SU-DHL-6 (cell line): ENCODE measurements around the gene ARHGEF16.

Experiments used
- H2AFZ ChIP-seq: fragments of 200-600 bp; sonication (generic); 2 replicates; pipeline ENCODE4 v1.6.1; 2014; ENCODE audit warnings: low read depth, mild to moderate bottlenecking, moderate library complexity, mixed read lengths, antibody characterized with exemption, low read length; ENCODE audit not compliant: severe bottlenecking
- H3F3A ChIP-seq: fragments of 200-600 bp; shearing (Covaris generic); 2 replicates; pipeline ENCODE4 v1.6.0; 2016; ENCODE audit warnings: antibody characterized with exemption, mild to moderate bottlenecking; ENCODE audit not compliant: insufficient read depth
- H3K27ac ChIP-seq: fragments of 200-600 bp; sonication (generic); 2 replicates; pipeline ENCODE4 v1.5.1; 2016; ENCODE audit warnings: low read depth, mild to moderate bottlenecking, low read length, moderate library complexity, mixed read lengths
- H3K27me3 ChIP-seq: fragments of 200-600 bp; sonication (generic), shearing (Covaris generic); 2 replicates; pipeline ENCODE4 v1.6.0; 2014; ENCODE audit warnings: mild to moderate bottlenecking, low read length
- H3K36me3 ChIP-seq: fragments of 200-600 bp; sonication (generic); 2 replicates; pipeline ENCODE4 v1.6.1; 2014; ENCODE audit warnings: mild to moderate bottlenecking, low read length, mixed read lengths
- H3K4me2 ChIP-seq: fragments of 300-600, 200-600 bp; shearing (Covaris generic), sonication (generic); 2 replicates; pipeline ENCODE4 v1.6.0; 2014; ENCODE audit warnings: low read length, low read depth, mild to moderate bottlenecking; ENCODE audit not compliant: poor library complexity, severe bottlenecking
- H3K4me3 ChIP-seq: fragments of 200-600 bp; sonication (generic); 2 replicates; pipeline ENCODE4 v1.5.1; 2014; ENCODE audit warnings: antibody characterized with exemption, low read length, mild to moderate bottlenecking, mixed read lengths; ENCODE audit not compliant: insufficient read depth, poor library complexity, severe bottlenecking
- H3K79me2 ChIP-seq: fragments of 200-600 bp; sonication (generic); 2 replicates; pipeline ENCODE4 v1.6.1; 2014; ENCODE audit warnings: mild to moderate bottlenecking, low read length, moderate library complexity; ENCODE audit not compliant: insufficient read depth
- H3K9ac ChIP-seq: fragments of 200-600 bp; sonication (generic); 2 replicates; pipeline ENCODE4 v1.7.0; 2014; ENCODE audit warnings: mild to moderate bottlenecking, low read length
- H3K9me2 ChIP-seq: fragments of 200-600 bp; sonication (generic); replicated peaks from 2 replicates; pipeline ENCODE4 v1.6.1; 2014; ENCODE audit warnings: low read length; ENCODE audit not compliant: insufficient read depth
- H3K9me3 ChIP-seq: fragments of 200-600 bp; sonication (generic); 2 replicates; pipeline ENCODE4 v1.6.1; 2014; ENCODE audit warnings: low read length, mixed read lengths; ENCODE audit not compliant: insufficient read depth
- H4K20me1 ChIP-seq: fragments of 200-600 bp; sonication (generic); 2 replicates; pipeline ENCODE4 v1.6.1; 2014; ENCODE audit warnings: low read depth, mild to moderate bottlenecking, antibody characterized with exemption, low read length, moderate library complexity, mixed read lengths
- EZH2phosphoT487 ChIP-seq: fragments of 200-600 bp; sonication (generic), shearing (Covaris generic); conservative IDR thresholded peaks from 2 replicates; pipeline ENCODE4 v1.6.1; 2018; ENCODE audit warnings: mild to moderate bottlenecking, antibody characterized with exemption, low read length, moderate library complexity, mixed read lengths
- TF ChIP-seq, protein P1 (sequence below): fragments of 200-600 bp; sonication (generic); IDR thresholded peaks from one replicate; pipeline ENCODE4 v1.5.1; 2017; ENCODE audit warnings: antibody characterized with exemption, mild to moderate bottlenecking, low read length, moderate library complexity; ENCODE audit not compliant: insufficient read depth, poor library complexity, severe bottlenecking

ARHGEF16 gene

DNA sequence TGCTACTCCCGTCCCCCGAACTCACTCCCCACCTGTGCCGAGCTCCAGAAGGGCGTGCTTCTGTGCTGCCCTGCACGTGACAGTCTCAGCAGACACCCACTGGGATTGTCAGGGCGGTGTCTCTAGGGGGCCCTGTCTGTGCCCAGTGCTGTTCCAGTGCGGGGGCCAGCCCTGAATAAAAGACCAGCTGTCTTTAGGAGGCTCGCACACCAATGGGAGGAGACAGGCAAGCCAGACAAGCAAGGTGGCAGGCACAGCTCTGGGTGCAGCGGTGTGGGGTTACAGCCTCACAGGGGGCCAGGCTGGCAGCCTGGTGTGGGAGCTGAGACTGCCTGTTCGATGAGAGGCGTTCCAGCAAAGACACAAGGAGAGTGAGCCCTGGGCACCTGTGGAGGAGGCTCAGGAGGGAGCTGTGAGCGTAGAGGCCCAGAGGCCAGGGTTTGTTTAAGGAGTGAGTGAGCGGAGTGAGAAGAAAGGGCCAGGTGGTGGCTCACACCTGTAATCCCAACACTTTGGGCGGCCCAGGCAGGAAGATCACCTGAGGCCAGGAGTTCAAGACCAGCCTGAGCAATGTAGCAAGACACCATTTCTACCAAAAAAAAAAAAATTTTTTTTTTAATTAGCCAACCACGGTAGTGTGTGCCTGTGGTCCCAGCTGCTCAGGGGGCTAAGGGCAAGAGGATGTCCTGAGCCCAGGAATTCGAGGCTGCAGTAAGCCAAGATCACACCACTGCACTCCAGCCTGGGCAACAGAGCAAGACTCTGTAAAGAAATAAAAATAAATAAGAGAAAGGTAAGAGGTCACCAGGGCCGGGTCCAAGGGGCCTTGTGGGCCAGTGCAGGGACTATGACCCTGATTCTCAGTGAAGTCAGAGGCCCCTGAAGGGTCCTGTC lies 48.2 kb upstream of the ARHGEF16 start:
- Histone ChIP-seq H3K4me3 (no peak overlapping the region), H3K4me2 (no peak overlapping the region), H3F3A (no peaks in the 10 kb centered on the region), H3K9me3 (no peaks in the 10 kb centered on the region), H3K9me2 (no peaks in the 10 kb centered on the region), H3K27ac (no peak overlapping the region), H3K9ac (no peak overlapping the region), H2AFZ (no peak overlapping the region), H3K79me2 (no peaks in the 10 kb centered on the region), H3K36me3 (no peaks in the 10 kb centered on the region), H3K27me3 (no peaks in the 10 kb centered on the region), H4K20me1 (no peaks in the 10 kb centered on the region)
- TF ChIP-seq EZH2phosphoT487: no peak
- TF ChIP-seq, protein P1, sequence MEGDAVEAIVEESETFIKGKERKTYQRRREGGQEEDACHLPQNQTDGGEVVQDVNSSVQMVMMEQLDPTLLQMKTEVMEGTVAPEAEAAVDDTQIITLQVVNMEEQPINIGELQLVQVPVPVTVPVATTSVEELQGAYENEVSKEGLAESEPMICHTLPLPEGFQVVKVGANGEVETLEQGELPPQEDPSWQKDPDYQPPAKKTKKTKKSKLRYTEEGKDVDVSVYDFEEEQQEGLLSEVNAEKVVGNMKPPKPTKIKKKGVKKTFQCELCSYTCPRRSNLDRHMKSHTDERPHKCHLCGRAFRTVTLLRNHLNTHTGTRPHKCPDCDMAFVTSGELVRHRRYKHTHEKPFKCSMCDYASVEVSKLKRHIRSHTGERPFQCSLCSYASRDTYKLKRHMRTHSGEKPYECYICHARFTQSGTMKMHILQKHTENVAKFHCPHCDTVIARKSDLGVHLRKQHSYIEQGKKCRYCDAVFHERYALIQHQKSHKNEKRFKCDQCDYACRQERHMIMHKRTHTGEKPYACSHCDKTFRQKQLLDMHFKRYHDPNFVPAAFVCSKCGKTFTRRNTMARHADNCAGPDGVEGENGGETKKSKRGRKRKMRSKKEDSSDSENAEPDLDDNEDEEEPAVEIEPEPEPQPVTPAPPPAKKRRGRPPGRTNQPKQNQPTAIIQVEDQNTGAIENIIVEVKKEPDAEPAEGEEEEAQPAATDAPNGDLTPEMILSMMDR: no peak

DNA sequence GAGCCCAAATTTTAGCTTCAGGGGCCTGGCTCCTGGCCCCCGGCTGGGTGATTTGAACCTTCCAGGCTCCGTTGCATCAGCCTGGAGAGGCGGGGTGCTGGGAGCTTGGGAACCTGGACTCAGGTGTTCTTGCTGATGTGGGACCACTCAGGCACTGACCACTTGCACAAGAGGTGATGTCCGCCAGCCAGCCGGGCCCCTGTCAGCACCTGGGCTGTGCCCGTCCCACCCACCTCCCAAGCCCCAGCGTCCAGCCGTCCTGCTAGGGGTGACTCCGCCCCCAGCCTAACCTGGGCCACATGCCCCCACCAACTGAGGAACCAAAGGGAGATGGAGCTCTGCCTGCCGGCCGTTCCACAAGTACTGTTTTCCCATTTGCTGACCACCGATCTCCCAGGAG lies 47.4 kb upstream of the ARHGEF16 start:
- H3K4me3 ChIP-seq: no peak overlapping the region
- no peak overlapping the region for H3K9ac ChIP-seq
- H4K20me1 ChIP-seq: no peaks in the 10 kb centered on the region
- H3F3A ChIP-seq: no peaks in the 10 kb centered on the region
- no peak overlapping the region for H2AFZ ChIP-seq
- no peak for TF ChIP-seq EZH2phosphoT487
- TF ChIP-seq, protein P1: no peak
- no peak overlapping the region for H3K27ac ChIP-seq
- H3K9me2 ChIP-seq: no peaks in the 10 kb centered on the region
- H3K9me3 ChIP-seq: no peaks in the 10 kb centered on the region
- H3K79me2 ChIP-seq: no peaks in the 10 kb centered on the region
- H3K27me3 ChIP-seq: no peaks in the 10 kb centered on the region
- no peak overlapping the region for H3K4me2 ChIP-seq
- no peaks in the 10 kb centered on the region for H3K36me3 ChIP-seq

DNA sequence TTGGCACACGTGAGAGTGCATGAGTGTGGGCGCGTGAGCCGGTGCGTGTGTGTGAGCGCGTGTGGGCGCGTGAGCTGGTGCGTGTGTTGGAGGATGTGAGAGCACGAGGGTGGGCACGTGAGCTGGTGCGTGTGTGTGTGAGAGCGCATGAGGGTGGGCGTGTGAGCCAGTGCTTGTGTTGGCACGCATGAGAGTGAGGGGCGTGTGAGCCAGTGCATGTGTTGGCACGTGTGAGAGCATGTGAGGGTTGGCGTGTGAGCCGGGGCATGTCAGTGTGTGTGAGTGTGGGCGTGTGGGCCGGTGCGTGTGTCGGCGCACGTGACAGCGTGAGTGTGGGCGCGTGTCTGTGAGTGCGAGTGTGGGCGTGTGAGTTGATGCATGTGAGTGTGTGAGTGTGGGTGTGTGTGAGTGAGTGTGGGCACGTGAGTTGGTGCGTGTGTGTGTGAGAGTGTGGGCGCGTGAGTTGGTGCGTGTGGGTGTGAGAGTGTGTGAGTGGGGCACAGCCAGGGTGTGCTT lies 45.7 kb upstream of the ARHGEF16 start:
- no peak for TF ChIP-seq EZH2phosphoT487
- TF ChIP-seq, protein P1: no peak
- no peak overlapping the region for H3K9ac ChIP-seq
- H4K20me1 ChIP-seq: no peaks in the 10 kb centered on the region
- no peaks in the 10 kb centered on the region for H3K36me3 ChIP-seq
- H3K79me2 ChIP-seq: no peaks in the 10 kb centered on the region
- no peaks in the 10 kb centered on the region for H3K9me3 ChIP-seq
- H3K4me2 ChIP-seq: no peak overlapping the region
- no peaks in the 10 kb centered on the region for H3F3A ChIP-seq
- H3K4me3 ChIP-seq: no peak overlapping the region
- no peaks in the 10 kb centered on the region for H3K27me3 ChIP-seq
- no peak overlapping the region for H3K27ac ChIP-seq
- H3K9me2 ChIP-seq: no peaks in the 10 kb centered on the region
- no peak overlapping the region for H2AFZ ChIP-seq
